WTC11 (cell line): ENCODE measurements around the gene KLHL40. TPM values are rescaled to one million over a fixed set of nuclear protein-coding genes. Genes with fewer than 3 reads are reported as not detected.

Source experiments
- ATAC-seq: fragments of 200-7000 bp; cut with Tn5 transposase; 2 replicates; pipeline ENCODE4 v1.10.0; 2021; ENCODE audit warnings: mild to moderate bottlenecking, moderate library complexity
- CTCF ChIA-PET: fragments of 300-600 bp; sonication (Branson Sonifier 250); formaldehyde crosslinking; loops from one replicate; lab custom pipeline; 2021; ENCODE audit warnings: antibody characterized with exemption; lab: Charles Lee
- POLR2A ChIA-PET: fragments of 350-600 bp; sonication (Branson Sonifier 250); formaldehyde crosslinking; loops from one replicate; lab custom pipeline; 2021; ENCODE audit warnings: antibody characterized with exemption; lab: Charles Lee
- DNase-seq: peaks from one replicate; pipeline ENCODE4 v3.0.0; 2021; ENCODE audit warnings: low spot score
- H3K27ac Mint-ChIP-seq: 2 replicates; pipeline ENCODE4 v1.8.0; 2021; ENCODE audit warnings: mixed read lengths
- H3K27me3 Mint-ChIP-seq: 2 replicates; pipeline ENCODE4 v1.8.0; 2021; ENCODE audit warnings: low read depth, mild to moderate bottlenecking, moderate library complexity, mixed read lengths
- H3K36me3 Mint-ChIP-seq: 2 replicates; pipeline ENCODE4 v1.8.0; 2021; ENCODE audit warnings: mixed read lengths
- H3K4me1 Mint-ChIP-seq: 2 replicates; pipeline ENCODE4 v1.8.0; 2022; ENCODE audit warnings: mixed read lengths
- H3K4me3 Mint-ChIP-seq: 2 replicates; pipeline ENCODE4 v1.8.0; 2021; ENCODE audit warnings: mild to moderate bottlenecking, moderate library complexity, mixed read lengths
- H3K9me3 Mint-ChIP-seq: 2 replicates; pipeline ENCODE4 v1.8.0; 2021; ENCODE audit warnings: mixed read lengths
- ELF4 ChIP-seq: sonication (generic); formaldehyde crosslinking; IDR thresholded peaks from 2 replicates; pipeline ENCODE4 v1.8.1; 2022; ENCODE audit warnings: low read depth, mild to moderate bottlenecking, moderate library complexity, missing genetic modification reagents
- ETV6 ChIP-seq: sonication (generic); formaldehyde crosslinking; IDR thresholded peaks from 2 replicates; pipeline ENCODE4 v1.8.1; 2022; ENCODE audit warnings: mild to moderate bottlenecking, missing genetic modification reagents
- FOXJ3 ChIP-seq: sonication (generic); formaldehyde crosslinking; IDR thresholded peaks from 2 replicates; pipeline ENCODE4 v1.9.0; 2021; ENCODE audit warnings: missing genetic modification reagents, mild to moderate bottlenecking, borderline replicate concordance
- MLX ChIP-seq: sonication (generic); formaldehyde crosslinking; IDR thresholded peaks from 2 replicates; pipeline ENCODE4 v1.8.1; 2023; ENCODE audit warnings: mild to moderate bottlenecking, missing genetic modification reagents, moderate library complexity
- MYBL2 ChIP-seq: sonication (generic); formaldehyde crosslinking; IDR thresholded peaks from 2 replicates; pipeline ENCODE4 v1.8.1; 2023; ENCODE audit warnings: mild to moderate bottlenecking, moderate library complexity, missing genetic modification reagents
- NFE2L1 ChIP-seq: sonication (generic); formaldehyde crosslinking; IDR thresholded peaks from 2 replicates; pipeline ENCODE4 v1.8.1; 2023; ENCODE audit warnings: missing genetic modification reagents
- OVOL2 ChIP-seq: fragments of 250-450 bp; sonication (Bioruptor Pico); IDR thresholded peaks from 2 replicates; pipeline ENCODE4 v1.9.0; 2021; ENCODE audit warnings: mild to moderate bottlenecking, borderline replicate concordance
- STAT6 ChIP-seq: sonication (generic); formaldehyde crosslinking; conservative IDR thresholded peaks from 2 replicates; pipeline ENCODE4 v1.8.1; 2023; ENCODE audit warnings: mild to moderate bottlenecking, low read depth, missing genetic modification reagents, moderate library complexity
- TCF7 ChIP-seq: sonication (generic); formaldehyde crosslinking; IDR thresholded peaks from 2 replicates; pipeline ENCODE4 v1.8.0; 2022; ENCODE audit warnings: mild to moderate bottlenecking, low read depth, missing genetic modification reagents, moderate library complexity
- TEAD1 ChIP-seq: sonication (generic); formaldehyde crosslinking; IDR thresholded peaks from 2 replicates; pipeline ENCODE4 v1.8.0; 2022; ENCODE audit warnings: mild to moderate bottlenecking, missing genetic modification reagents
- ZBTB43 ChIP-seq: sonication (generic); formaldehyde crosslinking; IDR thresholded peaks from 2 replicates; pipeline ENCODE4 v1.8.1; 2023; ENCODE audit warnings: mild to moderate bottlenecking, missing genetic modification reagents
- ZNF138 ChIP-seq: sonication (generic); formaldehyde crosslinking; conservative IDR thresholded peaks from 2 replicates; pipeline ENCODE4 v1.8.1; 2022; ENCODE audit warnings: mild to moderate bottlenecking, moderate library complexity, missing genetic modification reagents
- ZNF317 ChIP-seq: sonication (generic); formaldehyde crosslinking; IDR thresholded peaks from 2 replicates; pipeline ENCODE4 v1.8.1; 2023; ENCODE audit warnings: low read depth, mild to moderate bottlenecking, moderate library complexity, missing genetic modification reagents, borderline replicate concordance
- total RNA-seq: library from RNA; stranded (reverse); gene quantifications from 3 replicates; pipeline ENCODE4 v1.2.3, GENCODE V29; 2021
- TF ChIP-seq, protein P1 (sequence below): sonication (generic); formaldehyde crosslinking; conservative IDR thresholded peaks from 2 replicates; pipeline ENCODE4 v1.8.1; 2022; ENCODE audit warnings: mild to moderate bottlenecking, missing genetic modification reagents
- TF ChIP-seq, protein P2 (sequence below): sonication (generic); formaldehyde crosslinking; IDR thresholded peaks from 2 replicates; pipeline ENCODE4 v1.8.0; 2022; ENCODE audit warnings: missing genetic modification reagents
- TF ChIP-seq, protein P3 (sequence below): fragments of 250-450 bp; sonication (Bioruptor Pico); IDR thresholded peaks from 2 replicates; pipeline ENCODE4 v1.9.0; 2021; ENCODE audit warnings: mild to moderate bottlenecking, borderline replicate concordance
- TF ChIP-seq, protein P4 (sequence below): sonication (generic); formaldehyde crosslinking; IDR thresholded peaks from 2 replicates; pipeline ENCODE4 v1.8.1; 2022; ENCODE audit warnings: missing genetic modification reagents, borderline replicate concordance

KLHL40 gene
- total RNA-seq, 1 experiment from 2014 or later: not detected

DNA sequence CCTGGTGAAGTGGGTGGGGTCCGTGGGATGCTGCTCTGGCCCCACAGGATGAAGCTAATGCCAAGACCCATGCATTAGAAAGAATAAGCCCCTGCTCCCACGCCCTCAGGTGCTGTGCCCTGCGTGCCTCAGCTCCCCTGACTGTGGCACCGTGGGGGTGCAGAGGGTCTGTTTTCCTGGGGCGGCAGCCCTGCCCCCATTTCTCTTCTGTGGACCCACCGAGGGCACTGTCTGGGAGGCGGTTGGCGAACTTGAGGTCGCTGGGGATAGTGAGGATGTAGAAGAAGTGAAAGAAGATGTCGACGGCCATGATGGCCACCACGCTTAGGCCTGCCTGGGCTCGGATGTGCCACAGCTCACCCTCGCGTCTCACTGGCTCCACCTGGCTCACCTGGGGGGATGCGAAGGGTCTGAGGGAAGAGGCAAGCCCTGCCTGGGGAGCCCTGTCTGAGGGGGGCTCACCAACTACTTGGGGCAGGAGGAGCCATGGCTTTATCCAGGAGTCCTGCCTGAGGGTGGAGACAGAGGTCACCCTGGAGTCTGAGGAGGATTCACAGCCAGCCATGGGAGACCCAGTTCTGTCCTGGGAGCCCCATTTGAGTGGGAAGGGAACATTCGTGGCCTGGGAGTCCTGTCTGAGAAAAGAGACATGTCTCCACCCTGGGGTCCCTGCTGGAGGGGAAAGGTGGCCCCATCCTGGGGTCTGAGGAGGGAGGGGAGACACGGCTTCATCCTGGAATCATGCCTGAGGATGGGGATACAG is 12.1 kb downstream of the KLHL40 start:
- ChIA-PET CTCF (interaction anchor here (0.9 to 1.1 kb wide), 2 partner anchors 36 to 58 kb away, joined by 3 read pairs; no protein-coding TSS in a partner anchor), POLR2A (no interaction called here)
- Mint-ChIP-seq H3K4me1 (peaks cover 5% of the 10 kb centered on the region), H3K36me3 (no peaks in the 10 kb centered on the region), H3K27me3 (no peaks in the 10 kb centered on the region), H3K9me3 (no peaks in the 10 kb centered on the region), H3K27ac (no peak overlapping the region), H3K4me3 (no peak overlapping the region)
- no peak for ATAC-seq
- DNase-seq: no peak
- TF ChIP-seq MYBL2 (CRISPR knock-in tag) (no peak), ETV6 (no peak), OVOL2 (CRISPR knock-in tag) (no peak), TEAD1 (CRISPR knock-in tag) (no peak), FOXJ3 (CRISPR knock-in tag) (no peak), TCF7 (CRISPR knock-in tag) (no peak), MLX (CRISPR knock-in tag) (no peak), ELF4 (CRISPR knock-in tag) (no peak), NFE2L1 (no peak), ZNF138 (CRISPR knock-in tag) (no peak), ZBTB43 (CRISPR knock-in tag) (no peak), ZNF317 (CRISPR knock-in tag) (no peak), STAT6 (CRISPR knock-in tag) (no peak)
- TF ChIP-seq, protein P1, sequence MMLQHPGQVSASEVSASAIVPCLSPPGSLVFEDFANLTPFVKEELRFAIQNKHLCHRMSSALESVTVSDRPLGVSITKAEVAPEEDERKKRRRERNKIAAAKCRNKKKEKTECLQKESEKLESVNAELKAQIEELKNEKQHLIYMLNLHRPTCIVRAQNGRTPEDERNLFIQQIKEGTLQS (CRISPR knock-in tag): no peak
- TF ChIP-seq, protein P2, sequence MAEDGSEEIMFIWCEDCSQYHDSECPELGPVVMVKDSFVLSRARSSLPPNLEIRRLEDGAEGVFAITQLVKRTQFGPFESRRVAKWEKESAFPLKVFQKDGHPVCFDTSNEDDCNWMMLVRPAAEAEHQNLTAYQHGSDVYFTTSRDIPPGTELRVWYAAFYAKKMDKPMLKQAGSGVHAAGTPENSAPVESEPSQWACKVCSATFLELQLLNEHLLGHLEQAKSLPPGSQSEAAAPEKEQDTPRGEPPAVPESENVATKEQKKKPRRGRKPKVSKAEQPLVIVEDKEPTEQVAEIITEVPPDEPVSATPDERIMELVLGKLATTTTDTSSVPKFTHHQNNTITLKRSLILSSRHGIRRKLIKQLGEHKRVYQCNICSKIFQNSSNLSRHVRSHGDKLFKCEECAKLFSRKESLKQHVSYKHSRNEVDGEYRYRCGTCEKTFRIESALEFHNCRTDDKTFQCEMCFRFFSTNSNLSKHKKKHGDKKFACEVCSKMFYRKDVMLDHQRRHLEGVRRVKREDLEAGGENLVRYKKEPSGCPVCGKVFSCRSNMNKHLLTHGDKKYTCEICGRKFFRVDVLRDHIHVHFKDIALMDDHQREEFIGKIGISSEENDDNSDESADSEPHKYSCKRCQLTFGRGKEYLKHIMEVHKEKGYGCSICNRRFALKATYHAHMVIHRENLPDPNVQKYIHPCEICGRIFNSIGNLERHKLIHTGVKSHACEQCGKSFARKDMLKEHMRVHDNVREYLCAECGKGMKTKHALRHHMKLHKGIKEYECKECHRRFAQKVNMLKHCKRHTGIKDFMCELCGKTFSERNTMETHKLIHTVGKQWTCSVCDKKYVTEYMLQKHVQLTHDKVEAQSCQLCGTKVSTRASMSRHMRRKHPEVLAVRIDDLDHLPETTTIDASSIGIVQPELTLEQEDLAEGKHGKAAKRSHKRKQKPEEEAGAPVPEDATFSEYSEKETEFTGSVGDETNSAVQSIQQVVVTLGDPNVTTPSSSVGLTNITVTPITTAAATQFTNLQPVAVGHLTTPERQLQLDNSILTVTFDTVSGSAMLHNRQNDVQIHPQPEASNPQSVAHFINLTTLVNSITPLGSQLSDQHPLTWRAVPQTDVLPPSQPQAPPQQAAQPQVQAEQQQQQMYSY (CRISPR knock-in tag): no peak
- TF ChIP-seq, protein P3, sequence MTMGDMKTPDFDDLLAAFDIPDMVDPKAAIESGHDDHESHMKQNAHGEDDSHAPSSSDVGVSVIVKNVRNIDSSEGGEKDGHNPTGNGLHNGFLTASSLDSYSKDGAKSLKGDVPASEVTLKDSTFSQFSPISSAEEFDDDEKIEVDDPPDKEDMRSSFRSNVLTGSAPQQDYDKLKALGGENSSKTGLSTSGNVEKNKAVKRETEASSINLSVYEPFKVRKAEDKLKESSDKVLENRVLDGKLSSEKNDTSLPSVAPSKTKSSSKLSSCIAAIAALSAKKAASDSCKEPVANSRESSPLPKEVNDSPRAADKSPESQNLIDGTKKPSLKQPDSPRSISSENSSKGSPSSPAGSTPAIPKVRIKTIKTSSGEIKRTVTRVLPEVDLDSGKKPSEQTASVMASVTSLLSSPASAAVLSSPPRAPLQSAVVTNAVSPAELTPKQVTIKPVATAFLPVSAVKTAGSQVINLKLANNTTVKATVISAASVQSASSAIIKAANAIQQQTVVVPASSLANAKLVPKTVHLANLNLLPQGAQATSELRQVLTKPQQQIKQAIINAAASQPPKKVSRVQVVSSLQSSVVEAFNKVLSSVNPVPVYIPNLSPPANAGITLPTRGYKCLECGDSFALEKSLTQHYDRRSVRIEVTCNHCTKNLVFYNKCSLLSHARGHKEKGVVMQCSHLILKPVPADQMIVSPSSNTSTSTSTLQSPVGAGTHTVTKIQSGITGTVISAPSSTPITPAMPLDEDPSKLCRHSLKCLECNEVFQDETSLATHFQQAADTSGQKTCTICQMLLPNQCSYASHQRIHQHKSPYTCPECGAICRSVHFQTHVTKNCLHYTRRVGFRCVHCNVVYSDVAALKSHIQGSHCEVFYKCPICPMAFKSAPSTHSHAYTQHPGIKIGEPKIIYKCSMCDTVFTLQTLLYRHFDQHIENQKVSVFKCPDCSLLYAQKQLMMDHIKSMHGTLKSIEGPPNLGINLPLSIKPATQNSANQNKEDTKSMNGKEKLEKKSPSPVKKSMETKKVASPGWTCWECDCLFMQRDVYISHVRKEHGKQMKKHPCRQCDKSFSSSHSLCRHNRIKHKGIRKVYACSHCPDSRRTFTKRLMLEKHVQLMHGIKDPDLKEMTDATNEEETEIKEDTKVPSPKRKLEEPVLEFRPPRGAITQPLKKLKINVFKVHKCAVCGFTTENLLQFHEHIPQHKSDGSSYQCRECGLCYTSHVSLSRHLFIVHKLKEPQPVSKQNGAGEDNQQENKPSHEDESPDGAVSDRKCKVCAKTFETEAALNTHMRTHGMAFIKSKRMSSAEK (CRISPR knock-in tag): no peak
- TF ChIP-seq, protein P4, sequence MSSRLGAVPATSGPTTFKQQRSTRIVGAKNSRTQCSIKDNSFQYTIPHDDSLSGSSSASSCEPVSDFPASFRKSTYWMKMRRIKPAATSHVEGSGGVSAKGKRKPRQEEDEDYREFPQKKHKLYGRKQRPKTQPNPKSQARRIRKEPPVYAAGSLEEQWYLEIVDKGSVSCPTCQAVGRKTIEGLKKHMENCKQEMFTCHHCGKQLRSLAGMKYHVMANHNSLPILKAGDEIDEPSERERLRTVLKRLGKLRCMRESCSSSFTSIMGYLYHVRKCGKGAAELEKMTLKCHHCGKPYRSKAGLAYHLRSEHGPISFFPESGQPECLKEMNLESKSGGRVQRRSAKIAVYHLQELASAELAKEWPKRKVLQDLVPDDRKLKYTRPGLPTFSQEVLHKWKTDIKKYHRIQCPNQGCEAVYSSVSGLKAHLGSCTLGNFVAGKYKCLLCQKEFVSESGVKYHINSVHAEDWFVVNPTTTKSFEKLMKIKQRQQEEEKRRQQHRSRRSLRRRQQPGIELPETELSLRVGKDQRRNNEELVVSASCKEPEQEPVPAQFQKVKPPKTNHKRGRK (CRISPR knock-in tag): no peak
